ENCODE data around the gene IFIT1.
A peak's percentile ranks its signal among the peaks of the same experiment; 100 is the strongest.

IFIT1 gene

GRCh38 chr10:89351780-89352597 is 40.4 kb upstream of the IFIT1 start:
- Histone ChIP-seq H3K27me3 (replicated peaks) (no peaks in the 10 kb centered on the region), H3K4me3 (ENCODE audit: low read depth, low read length) (peak overlapping the region; percentile 42), H3K27ac (peak overlapping the region; percentile 78), H3K36me3 (replicated peaks) (no peaks in the 10 kb centered on the region)
- in situ Hi-C loops (cut with HindIII; ENCODE audit: low pct_ligation_motif_present, low sequenced_read_pairs) = no loop called here
- DNase-seq = peak; percentile 93
- no peak for TF ChIP-seq CTCF (IDR thresholded peaks at IDR 0.05; ENCODE audit: low read depth, low read length, missing control alignments)

- no peaks in the 10 kb centered on the region for H3K36me3 ChIP-seq (replicated peaks)
- in situ Hi-C loops (cut with HindIII; ENCODE audit: low pct_ligation_motif_present, low sequenced_read_pairs) = no loop called here
- H3K27ac ChIP-seq = peak overlapping the region; percentile 78
- H3K27me3 ChIP-seq (replicated peaks) = no peaks in the 10 kb centered on the region
- TF ChIP-seq CTCF (IDR thresholded peaks at IDR 0.05; ENCODE audit: low read depth, low read length, missing control alignments) = no peak
- no peak for DNase-seq
- H3K4me3 ChIP-seq (ENCODE audit: low read depth, low read length) = no peak overlapping the region
Measured at GRCh38 chr10:89352802-89353201, 39.6 kb upstream of the IFIT1 start.

- TF ChIP-seq CTCF (IDR thresholded peaks at IDR 0.05; ENCODE audit: low read depth, low read length, missing control alignments) = no peak
- DNase-seq = no peak
- Histone ChIP-seq H3K4me3 (ENCODE audit: low read depth, low read length) (no peak overlapping the region), H3K27me3 (replicated peaks) (no peaks in the 10 kb centered on the region), H3K36me3 (replicated peaks) (no peaks in the 10 kb centered on the region), H3K27ac (no peak overlapping the region)
- in situ Hi-C loops (cut with HindIII; ENCODE audit: low pct_ligation_motif_present, low sequenced_read_pairs) = no loop called here
Measured at GRCh38 chr10:89355394-89355931, 37.0 kb upstream of the IFIT1 start.

GRCh38 chr10:89357096-89357495 is 35.3 kb upstream of the IFIT1 start:
- no peak for DNase-seq
- no peak for TF ChIP-seq CTCF (IDR thresholded peaks at IDR 0.05; ENCODE audit: low read depth, low read length, missing control alignments)
- Histone ChIP-seq H3K36me3 (replicated peaks) (no peaks in the 10 kb centered on the region), H3K4me3 (ENCODE audit: low read depth, low read length) (no peak overlapping the region), H3K27me3 (replicated peaks) (no peaks in the 10 kb centered on the region), H3K27ac (no peak overlapping the region)
- in situ Hi-C loops (cut with HindIII; ENCODE audit: low pct_ligation_motif_present, low sequenced_read_pairs) = no loop called here

GRCh38 chr10:89357975-89358374 is 34.4 kb upstream of the IFIT1 start:
- no peak for TF ChIP-seq CTCF (IDR thresholded peaks at IDR 0.05; ENCODE audit: low read depth, low read length, missing control alignments)
- Histone ChIP-seq H3K27ac (no peak overlapping the region), H3K4me3 (ENCODE audit: low read depth, low read length) (no peak overlapping the region), H3K27me3 (replicated peaks) (no peaks in the 10 kb centered on the region), H3K36me3 (replicated peaks) (no peaks in the 10 kb centered on the region)
- in situ Hi-C loops (cut with HindIII; ENCODE audit: low pct_ligation_motif_present, low sequenced_read_pairs) = no loop called here
- no peak for DNase-seq
